Mammary epithelial cell (primary cell): ENCODE results near the gene GSTM4.

ENCODE experiments used
- CTCF ChIP-seq, 2 donors: IDR thresholded peaks in 1 of 2; conservative IDR thresholded peaks in 1 of 2; 2 replicates each; pipeline ENCODE4 v1.5.1; 2011 to 2012; ENCODE audit warnings: inconsistent platforms in 2 of 2, low read length in 2 of 2, mild to moderate bottlenecking in 2 of 2, control low read depth in 1 of 2, low read depth in 1 of 2; ENCODE audit not compliant: insufficient read depth in 1 of 2; ENCODE audit errors: extremely low read depth in 1 of 2
- EZH2 ChIP-seq: IDR thresholded peaks from 2 replicates; pipeline ENCODE4 v1.6.1; 2012; ENCODE audit warnings: low read length, inconsistent platforms, borderline replicate concordance

- no peak for TF ChIP-seq CTCF (conservative IDR thresholded peaks at IDR 0.05 in 1 of 2, IDR thresholded peaks at IDR 0.05 in 1 of 2; ENCODE audit: extremely low read depth in 1 of 2, insufficient read depth in 1 of 2, low read depth in 1 of 2, low read length in 2 of 2)
- TF ChIP-seq EZH2 = no peak
Observed at GRCh38 chr1:109653306-109653705, 2.6 kb upstream of the GSTM4 start.
